ENCODE measurements around the gene AKT2. TPM values are rescaled to one million over a fixed set of nuclear protein-coding genes. Genes with fewer than 3 reads are reported as not detected.

AKT2 gene
- total RNA-seq, 4 donors from 2014 or later: 88.0 to 387 (median 102) TPM

DNA sequence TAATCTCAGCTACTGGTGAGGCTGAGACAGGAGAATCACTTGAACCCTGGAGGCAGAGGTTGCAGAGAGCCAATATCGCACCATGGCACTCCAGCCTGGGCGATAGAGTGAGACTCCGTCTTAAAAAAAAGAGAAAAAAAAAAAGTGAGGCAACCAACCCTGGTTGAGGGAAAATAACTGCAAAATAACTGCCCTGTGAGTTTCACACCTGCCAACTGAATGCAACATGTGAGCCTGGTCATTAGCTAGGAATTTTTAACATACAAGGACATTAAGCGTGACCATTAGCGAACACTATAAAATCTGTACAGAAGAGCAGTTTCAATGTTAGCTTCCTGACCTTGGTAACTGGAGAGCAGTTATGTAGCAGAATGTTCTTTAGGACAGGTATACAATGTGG lies 56.3 kb downstream of the AKT2 start:
- peaks cover 19 to 29% of the 10 kb centered on the region in 2 donors for H3K4me1 ChIP-seq
- in situ Hi-C loops (cut with MboI; ENCODE audit: low sequenced_read_pairs in 4 of 4) (loop anchor here in 2 of 4 donors (10.0 kb wide), 1 partner anchor 94 kb away; no protein-coding TSS in a partner anchor), intact Hi-C loops (cut with DNase I; ENCODE audit: low total_unique reads) (no loop called here)
- no peak for DNase-seq
- H3K36me3 ChIP-seq: peaks cover 0 to 10% of the 10 kb centered on the region in 2 donors
- no peak overlapping the region for H3K27ac ChIP-seq
- no peak overlapping the region for H3K4me3 ChIP-seq
- ATAC-seq: no peak
- TF ChIP-seq POLR2A (IDR thresholded peaks at IDR 0.05): no peak
- TF ChIP-seq CTCF (IDR thresholded peaks at IDR 0.05 in 4 of 5, conservative IDR thresholded peaks at IDR 0.05 in 1 of 5): no peak
- peaks cover 34 to 36% (median 34%) of the 10 kb centered on the region in 3 donors for H3K27me3 ChIP-seq
- H3K9me3 ChIP-seq: no peaks in the 10 kb centered on the region

DNA sequence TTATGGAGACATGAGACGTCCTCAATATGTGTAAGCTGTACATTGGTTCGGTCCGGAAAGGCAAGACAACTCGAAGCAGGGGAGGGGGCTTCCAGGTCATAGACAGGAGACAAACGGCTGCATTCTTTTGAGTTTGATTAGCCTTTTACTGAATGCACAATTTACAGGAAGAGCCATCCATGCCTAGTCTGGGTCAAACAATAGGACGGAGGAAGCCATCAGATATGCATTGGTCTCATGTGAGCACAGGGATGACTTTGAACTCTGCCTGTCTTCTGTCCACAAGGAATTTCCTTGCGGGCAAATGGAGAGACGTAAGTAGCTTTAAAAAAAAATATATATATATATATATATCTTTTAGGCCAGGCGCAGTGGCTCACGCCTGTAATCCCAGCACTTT lies 56.8 kb downstream of the AKT2 start:
- ATAC-seq: no peak
- Histone ChIP-seq H3K27me3 (peaks cover 37 to 41% (median 39%) of the 10 kb centered on the region in 3 donors), H3K9me3 (no peaks in the 10 kb centered on the region), H3K36me3 (peaks cover 0 to 5% of the 10 kb centered on the region in 2 donors), H3K4me1 (peaks cover 19 to 29% of the 10 kb centered on the region in 2 donors), H3K27ac (no peak overlapping the region), H3K4me3 (no peak overlapping the region)
- DNase-seq: no peak
- in situ Hi-C loops (cut with MboI; ENCODE audit: low sequenced_read_pairs in 4 of 4) (loop anchor here in 2 of 4 donors (10.0 kb wide), 1 partner anchor 94 kb away; no protein-coding TSS in a partner anchor), intact Hi-C loops (cut with DNase I; ENCODE audit: low total_unique reads) (no loop called here)
- TF ChIP-seq CTCF (IDR thresholded peaks at IDR 0.05 in 4 of 5, conservative IDR thresholded peaks at IDR 0.05 in 1 of 5) (no peak), POLR2A (IDR thresholded peaks at IDR 0.05) (no peak)

DNA sequence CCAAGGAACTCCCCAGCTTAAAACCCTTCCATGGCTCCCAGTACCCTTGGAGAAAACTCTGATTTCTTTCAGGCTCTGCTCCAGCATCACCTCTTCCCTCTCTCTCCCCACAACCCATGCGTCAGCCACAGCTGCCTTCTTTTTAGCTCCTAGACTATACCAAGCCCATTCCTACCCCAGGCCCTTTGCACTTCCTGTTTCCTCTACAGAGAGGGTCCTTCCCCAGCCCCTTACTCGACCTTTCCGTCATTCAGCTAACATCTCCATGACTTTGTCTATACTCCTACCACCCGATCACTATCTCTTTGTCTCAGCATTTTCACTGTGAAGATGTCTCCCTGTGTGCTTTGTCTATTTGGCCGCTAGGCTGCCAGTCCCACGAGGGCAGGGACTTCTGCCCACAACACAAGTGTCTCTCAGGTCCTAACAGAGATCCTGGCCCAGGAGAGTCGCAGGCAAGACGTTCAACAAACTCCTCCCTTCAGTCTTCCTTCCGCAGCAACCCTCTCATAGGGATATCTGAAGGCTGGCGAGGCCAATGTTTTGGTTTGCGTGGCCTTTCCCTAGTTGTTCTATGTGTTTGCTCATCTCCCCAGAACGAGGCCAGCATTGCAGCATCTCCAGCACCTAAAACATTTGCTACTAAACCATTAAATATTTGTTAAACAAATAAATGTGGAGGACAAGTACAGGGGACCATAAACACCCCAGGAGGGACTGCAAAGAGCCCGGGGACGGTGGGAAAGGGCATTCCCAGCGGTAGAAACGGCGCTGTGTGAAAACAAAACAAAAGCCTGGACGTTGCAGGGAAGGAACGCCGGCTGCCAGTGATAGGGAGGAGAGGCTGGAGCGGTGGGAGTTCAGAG lies 59.5 kb downstream of the AKT2 start:
- in situ Hi-C loops (cut with MboI; ENCODE audit: low sequenced_read_pairs in 4 of 4) (loop anchor here in 2 of 4 donors (10.0 kb wide), 1 partner anchor 91 kb away; no protein-coding TSS in a partner anchor), intact Hi-C loops (cut with DNase I; ENCODE audit: low total_unique reads) (no loop called here)
- Histone ChIP-seq H3K4me1 (peaks cover 17 to 18% of the 10 kb centered on the region in 2 donors), H3K36me3 (no peaks in the 10 kb centered on the region), H3K4me3 (peak overlapping the region; percentile 11 to 45 (median 36)), H3K27me3 (peaks cover 37 to 51% (median 46%) of the 10 kb centered on the region in 3 donors), H3K27ac (no peak overlapping the region), H3K9me3 (no peaks in the 10 kb centered on the region)
- TF ChIP-seq POLR2A (IDR thresholded peaks at IDR 0.05) (no peak), CTCF (IDR thresholded peaks at IDR 0.05 in 4 of 5, conservative IDR thresholded peaks at IDR 0.05 in 1 of 5) (no peak)
- ATAC-seq (no peak), DNase-seq (no peak)

DNA sequence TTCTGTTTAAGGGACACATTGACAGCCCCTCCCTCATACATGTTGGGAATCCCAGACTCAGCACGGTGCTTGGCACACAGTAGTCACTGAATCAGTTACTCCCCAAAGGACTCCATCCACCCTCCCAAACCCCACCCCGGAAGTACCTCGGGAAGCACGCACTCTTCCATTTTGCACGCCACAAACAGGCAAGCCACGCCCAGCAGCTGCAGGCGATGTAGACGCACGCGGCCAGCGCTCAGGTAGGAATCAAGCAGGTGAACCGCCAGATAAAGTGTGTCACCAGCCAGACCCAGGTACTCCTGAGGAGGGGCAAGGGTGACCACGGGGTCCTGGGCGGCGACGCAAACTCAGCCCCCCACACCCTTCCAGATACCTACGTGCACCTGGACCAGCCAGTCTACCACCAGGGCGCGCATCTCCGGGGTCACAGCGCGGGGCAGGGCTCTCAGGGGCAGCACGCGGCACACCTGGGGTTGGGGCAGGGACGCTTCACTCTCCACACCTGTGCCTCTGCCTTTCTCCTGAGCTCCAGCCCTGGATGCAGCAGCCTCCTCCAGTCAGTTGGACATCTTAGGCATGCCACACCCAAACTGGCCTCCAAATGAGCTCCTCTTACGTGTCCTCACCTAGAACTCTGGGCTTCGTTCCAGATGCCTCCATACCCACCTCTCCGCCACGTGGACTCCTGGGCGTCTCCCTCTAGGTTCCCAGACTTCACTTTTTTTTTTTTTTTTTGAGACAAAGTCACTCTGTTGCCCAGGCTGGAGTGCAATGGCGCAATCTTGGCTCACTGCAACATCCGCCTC lies 60.6 kb downstream of the AKT2 start:
- no peak for ATAC-seq
- Histone ChIP-seq H3K4me1 (peaks cover 11 to 14% of the 10 kb centered on the region in 2 donors), H3K9me3 (no peaks in the 10 kb centered on the region), H3K4me3 (no peak overlapping the region), H3K27ac (no peak overlapping the region), H3K27me3 (peaks cover 44 to 56% (median 48%) of the 10 kb centered on the region in 3 donors), H3K36me3 (no peaks in the 10 kb centered on the region)
- TF ChIP-seq CTCF (IDR thresholded peaks at IDR 0.05 in 4 of 5, conservative IDR thresholded peaks at IDR 0.05 in 1 of 5): no peak
- TF ChIP-seq POLR2A (IDR thresholded peaks at IDR 0.05): no peak
- intact Hi-C loops (cut with DNase I; ENCODE audit: low total_unique reads) (no loop called here), in situ Hi-C loops (cut with MboI; ENCODE audit: low sequenced_read_pairs in 4 of 4) (loop anchor here (5.0 to 25.0 kb wide), 3 partner anchors 82 to 237 kb away; partner anchors contain the start of gene ZNF546 (in 1 of the 4))
- no peak for DNase-seq

All from gastrocnemius medialis (tissue), 4 donors.